Measurements from ENCODE around the gene RRAD. TPM values are rescaled to one million over a fixed set of nuclear protein-coding genes. Genes with fewer than 3 reads are reported as not detected.
"Not testable (repeated sequence)": the region's sequence is repeated elsewhere in the genome, so short reads cannot be mapped to it uniquely, and the experiment has no call there.

Gene RRAD
- polyA plus RNA-seq, 4 donors, result 0.83 to 10.9 (median 3.6) TPM

DNA sequence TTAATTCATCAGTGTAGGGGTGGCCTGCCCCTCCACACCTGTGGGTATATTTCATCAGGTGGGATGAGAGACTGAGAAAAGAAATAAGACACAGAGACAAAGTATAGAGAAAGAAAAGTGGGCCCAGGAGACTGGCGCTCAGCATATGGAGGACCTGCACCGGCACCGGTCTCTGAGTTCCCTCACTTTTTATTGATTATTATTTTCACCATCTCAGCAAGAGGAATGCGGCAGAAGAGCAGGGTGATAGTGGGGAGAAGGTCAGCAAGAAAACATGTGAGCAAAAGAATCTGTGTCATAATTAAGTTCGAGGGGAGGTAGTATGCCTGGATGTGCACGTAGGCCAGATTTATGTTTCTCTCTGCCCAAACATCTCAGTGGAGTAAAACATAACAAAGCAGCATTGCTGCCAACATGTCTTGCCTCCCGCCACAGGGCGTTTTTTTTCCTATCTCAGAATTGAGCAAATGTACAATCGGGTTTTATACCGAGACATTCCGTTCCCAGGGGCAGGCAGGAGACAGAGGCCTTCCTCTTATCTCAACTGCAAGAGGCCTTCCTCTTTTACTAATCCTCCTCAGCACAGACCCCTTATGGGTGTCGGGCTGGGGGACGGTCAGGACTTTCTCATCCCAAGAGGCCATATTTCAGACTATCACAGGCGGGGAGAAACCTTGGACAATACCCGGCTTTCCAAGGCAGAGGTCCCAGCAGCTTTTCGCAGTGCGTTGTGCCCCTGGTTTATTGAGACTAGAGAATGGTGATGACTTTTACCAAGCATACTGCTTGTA lies 30.2 kb upstream of the RRAD start:
- not testable (repeated sequence) for H3K36me3 ChIP-seq (ENCODE audit: control insufficient read depth in 3 of 3, insufficient read depth in 2 of 3, low read depth in 1 of 3, low read length in 3 of 3); H3K4me3 ChIP-seq (ENCODE audit: low read depth in 1 of 3, low read length in 3 of 3); H3K9me3 ChIP-seq (ENCODE audit: control insufficient read depth in 2 of 2, insufficient read depth in 1 of 2, low read depth in 1 of 2, low read length in 1 of 2); FAIRE-seq; H3K27me3 ChIP-seq (ENCODE audit: control insufficient read depth in 3 of 3, insufficient read depth in 3 of 3, low read length in 3 of 3)
- 31 to 60% (median 51%) methylated on average over 17 of the region's 17 CpGs for WGBS, 3 donors
- peak in 1 of 2 donors; percentile 49 for DNase-seq
- H3K4me1 ChIP-seq (ENCODE audit: control insufficient read depth in 3 of 3, insufficient read depth in 2 of 3, low read depth in 1 of 3, low read length in 2 of 3), result peaks cover 0 to 42% (median 0%) of the 10 kb centered on the region in 3 donors
- peak overlapping the region in 2 of 3 donors; percentile 27 to 53 for H3K27ac ChIP-seq (ENCODE audit: low read depth in 1 of 3, low read length in 2 of 3)

DNA sequence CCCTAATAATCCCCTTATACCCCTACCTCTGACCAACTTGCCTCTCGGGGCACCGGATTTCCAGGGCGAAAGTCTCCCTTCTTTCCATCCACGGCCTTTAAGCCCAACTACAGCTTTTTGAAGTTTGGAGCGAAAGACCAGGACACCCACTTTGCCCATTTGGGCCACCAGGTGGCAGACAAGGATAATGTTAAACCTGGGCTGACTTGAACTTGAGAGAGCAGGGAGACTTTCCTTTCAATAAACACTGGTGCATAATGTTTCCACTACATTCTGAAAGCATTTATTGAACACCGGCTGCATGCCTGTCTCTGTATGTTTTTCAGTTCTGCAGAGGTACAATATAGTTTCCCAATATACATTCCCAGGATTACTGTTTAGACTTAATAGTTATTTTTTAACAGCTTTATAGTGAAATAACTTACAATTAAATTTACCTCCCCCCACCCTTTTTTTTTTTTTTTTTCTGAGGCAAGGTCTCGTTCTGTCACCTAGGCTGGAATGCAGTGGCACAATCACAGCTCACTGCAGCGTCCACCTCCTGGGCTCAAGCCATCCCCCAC lies 28.8 kb upstream of the RRAD start:
- peaks cover 0 to 9% (median 7%) of the 10 kb centered on the region in 3 donors for H3K27me3 ChIP-seq (ENCODE audit: control insufficient read depth in 3 of 3, insufficient read depth in 3 of 3, low read length in 3 of 3)
- no peaks in the 10 kb centered on the region for H3K36me3 ChIP-seq (ENCODE audit: control insufficient read depth in 3 of 3, insufficient read depth in 2 of 3, low read depth in 1 of 3, low read length in 3 of 3)
- no peak for FAIRE-seq
- peak; percentile 91 to 92 for DNase-seq
- peak overlapping the region; percentile 45 to 87 (median 87) for H3K27ac ChIP-seq (ENCODE audit: low read depth in 1 of 3, low read length in 2 of 3)
- no peaks in the 10 kb centered on the region for H3K9me3 ChIP-seq (ENCODE audit: control insufficient read depth in 2 of 2, insufficient read depth in 1 of 2, low read depth in 1 of 2, low read length in 1 of 2)
- H3K4me3 ChIP-seq (ENCODE audit: low read depth in 1 of 3, low read length in 3 of 3), result no peak overlapping the region
- 11 to 23% (median 13%) methylated on average over 8 of the region's 8 CpGs for WGBS, 3 donors
- H3K4me1 ChIP-seq (ENCODE audit: control insufficient read depth in 3 of 3, insufficient read depth in 2 of 3, low read depth in 1 of 3, low read length in 2 of 3), result peaks cover 0 to 49% (median 0%) of the 10 kb centered on the region in 3 donors

DNA sequence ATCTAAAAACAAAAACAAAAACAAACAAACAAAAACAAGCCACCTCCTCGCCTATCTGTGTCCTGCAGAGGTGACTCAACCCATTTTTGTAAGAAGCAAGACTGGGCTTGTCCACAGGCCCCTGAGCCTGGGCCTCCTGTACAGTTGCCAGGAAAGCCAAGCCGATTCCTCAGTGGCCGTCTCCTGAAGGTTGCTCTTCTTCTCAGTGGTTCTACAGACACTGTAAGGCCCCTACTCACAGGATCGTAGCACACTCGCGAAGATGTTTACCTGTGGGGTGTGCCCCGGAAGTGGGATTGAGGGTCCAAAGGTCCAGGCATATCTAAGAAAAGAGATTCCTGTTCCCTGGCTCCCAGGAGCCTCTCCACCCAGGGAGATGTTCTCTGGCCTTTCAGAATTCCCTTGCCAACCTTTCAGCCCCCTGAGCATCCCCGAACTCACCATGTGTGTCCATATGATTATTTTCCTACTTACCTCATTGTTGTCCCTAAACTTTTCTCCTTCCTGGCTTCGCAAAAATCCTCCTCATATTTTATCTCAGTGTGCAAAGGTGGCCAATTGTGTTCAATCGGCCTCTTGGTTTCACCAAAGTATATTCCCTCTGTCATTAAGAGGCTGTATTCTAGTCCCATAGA lies 28.2 kb upstream of the RRAD start:
- Histone ChIP-seq H3K9me3 (ENCODE audit: control insufficient read depth in 2 of 2, insufficient read depth in 1 of 2, low read depth in 1 of 2, low read length in 1 of 2) (no peaks in the 10 kb centered on the region), H3K27ac (ENCODE audit: low read depth in 1 of 3, low read length in 2 of 3) (peak overlapping the region; percentile 45 to 89 (median 87)), H3K4me3 (ENCODE audit: low read depth in 1 of 3, low read length in 3 of 3) (no peak overlapping the region), H3K27me3 (ENCODE audit: control insufficient read depth in 3 of 3, insufficient read depth in 3 of 3, low read length in 3 of 3) (peaks cover 0 to 15% (median 7%) of the 10 kb centered on the region in 3 donors), H3K4me1 (ENCODE audit: control insufficient read depth in 3 of 3, insufficient read depth in 2 of 3, low read depth in 1 of 3, low read length in 2 of 3) (peaks cover 0 to 55% (median 0%) of the 10 kb centered on the region in 3 donors), H3K36me3 (ENCODE audit: control insufficient read depth in 3 of 3, insufficient read depth in 2 of 3, low read depth in 1 of 3, low read length in 3 of 3) (no peaks in the 10 kb centered on the region)
- peak; percentile 90 for DNase-seq
- no peak for FAIRE-seq
- WGBS, 3 donors, result 15 to 62% (median 28%) methylated on average over 10 of the region's 10 CpGs

DNA sequence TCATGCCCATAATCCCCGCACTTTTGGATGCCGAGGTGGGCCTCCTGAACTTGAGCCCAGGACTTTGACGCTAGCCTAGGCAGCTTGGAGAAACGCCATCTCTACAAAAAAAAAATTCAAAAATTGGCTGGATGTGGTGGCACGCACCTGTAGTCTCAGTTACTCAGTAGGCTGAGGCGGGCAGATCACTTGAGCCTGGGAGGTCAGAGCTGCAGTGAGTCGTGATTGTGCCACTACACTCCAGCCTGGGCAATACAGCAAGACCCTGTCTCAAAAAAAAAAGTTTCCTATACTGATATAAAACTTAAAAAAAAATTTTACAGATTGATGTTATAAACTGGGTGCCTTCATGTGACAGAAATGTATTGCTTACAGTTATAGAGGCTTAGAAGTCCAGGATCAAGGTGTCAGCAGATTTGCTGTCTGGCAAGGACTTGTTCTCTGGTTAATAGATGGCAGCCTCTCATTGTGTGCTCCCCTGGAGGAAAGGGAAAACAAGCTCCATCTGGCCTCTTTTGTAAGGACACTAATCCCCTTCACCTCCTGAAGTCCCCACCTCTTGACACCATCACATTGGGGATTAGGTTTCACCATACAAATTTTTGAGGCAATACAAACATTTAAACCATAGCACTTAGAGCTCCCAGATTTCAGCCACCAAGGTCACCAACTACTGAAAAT lies 27.2 kb upstream of the RRAD start:
- WGBS, 3 donors, result 88 to 90% (median 89%) methylated on average over 7 of the region's 7 CpGs
- Histone ChIP-seq H3K4me3 (ENCODE audit: low read depth in 1 of 3, low read length in 3 of 3) (no peak overlapping the region), H3K27me3 (ENCODE audit: control insufficient read depth in 3 of 3, insufficient read depth in 3 of 3, low read length in 3 of 3) (peaks cover 0 to 22% (median 7%) of the 10 kb centered on the region in 3 donors), H3K27ac (ENCODE audit: low read depth in 1 of 3, low read length in 2 of 3) (peak overlapping the region in 2 of 3 donors; percentile 87 to 89), H3K9me3 (ENCODE audit: control insufficient read depth in 2 of 2, insufficient read depth in 1 of 2, low read depth in 1 of 2, low read length in 1 of 2) (no peaks in the 10 kb centered on the region), H3K36me3 (ENCODE audit: control insufficient read depth in 3 of 3, insufficient read depth in 2 of 3, low read depth in 1 of 3, low read length in 3 of 3) (no peaks in the 10 kb centered on the region), H3K4me1 (ENCODE audit: control insufficient read depth in 3 of 3, insufficient read depth in 2 of 3, low read depth in 1 of 3, low read length in 2 of 3) (peaks cover 0 to 61% (median under 1%) of the 10 kb centered on the region in 3 donors)
- FAIRE-seq (no peak), DNase-seq (peak in 1 of 2 donors; percentile 45)

DNA sequence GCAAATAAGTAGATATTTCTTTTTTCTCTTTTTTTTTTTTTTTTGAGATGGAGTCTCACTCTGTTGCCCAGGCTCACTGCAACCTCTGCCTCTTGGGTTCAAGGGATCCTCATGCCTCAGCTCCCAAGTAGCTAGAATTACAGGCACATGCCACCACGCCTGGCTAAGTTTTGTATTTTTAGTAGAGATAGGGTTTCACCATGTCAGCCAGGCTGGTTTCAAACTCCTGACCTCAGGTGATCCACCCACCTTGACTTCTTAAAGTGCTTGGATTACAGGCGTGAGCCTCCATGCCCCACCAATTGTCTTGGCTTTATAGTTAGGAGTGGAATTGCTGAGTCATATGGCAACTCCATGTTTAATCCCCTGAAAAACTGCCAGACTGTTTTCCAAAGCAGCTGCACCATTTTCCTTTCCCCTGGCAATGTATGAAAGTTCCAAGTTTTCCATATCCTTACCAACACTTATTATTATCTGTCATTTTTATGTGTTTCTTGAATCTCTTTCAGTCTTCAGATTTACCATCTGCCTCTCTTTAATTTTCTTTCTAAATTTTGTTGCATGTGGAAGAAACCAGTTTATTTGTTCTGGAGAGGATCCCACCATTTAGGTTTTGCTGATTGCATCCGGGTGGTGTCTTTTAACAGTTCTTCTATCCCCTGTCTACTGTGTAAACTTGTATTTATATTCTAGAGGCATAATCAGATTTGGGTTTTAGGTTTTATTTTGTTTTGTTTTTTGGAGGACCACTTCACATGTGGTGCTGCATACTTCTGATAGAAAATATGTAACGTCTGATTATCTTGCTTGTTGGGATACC lies 25.8 kb upstream of the RRAD start:
- H3K27ac ChIP-seq (ENCODE audit: low read depth in 1 of 3, low read length in 2 of 3), result no peak overlapping the region
- H3K4me3 ChIP-seq (ENCODE audit: low read depth in 1 of 3, low read length in 3 of 3), result no peak overlapping the region
- H3K36me3 ChIP-seq (ENCODE audit: control insufficient read depth in 3 of 3, insufficient read depth in 2 of 3, low read depth in 1 of 3, low read length in 3 of 3), result no peaks in the 10 kb centered on the region
- H3K4me1 ChIP-seq (ENCODE audit: control insufficient read depth in 3 of 3, insufficient read depth in 2 of 3, low read depth in 1 of 3, low read length in 2 of 3), result peaks cover 0 to 51% (median 1%) of the 10 kb centered on the region in 3 donors
- H3K9me3 ChIP-seq (ENCODE audit: control insufficient read depth in 2 of 2, insufficient read depth in 1 of 2, low read depth in 1 of 2, low read length in 1 of 2), result no peaks in the 10 kb centered on the region
- WGBS, 3 donors, result 85 to 87% (median 87%) methylated on average over 4 of the region's 4 CpGs
- FAIRE-seq (no peak), DNase-seq (no peak)
- peaks cover 0 to 22% (median 7%) of the 10 kb centered on the region in 3 donors for H3K27me3 ChIP-seq (ENCODE audit: control insufficient read depth in 3 of 3, insufficient read depth in 3 of 3, low read length in 3 of 3)

DNA sequence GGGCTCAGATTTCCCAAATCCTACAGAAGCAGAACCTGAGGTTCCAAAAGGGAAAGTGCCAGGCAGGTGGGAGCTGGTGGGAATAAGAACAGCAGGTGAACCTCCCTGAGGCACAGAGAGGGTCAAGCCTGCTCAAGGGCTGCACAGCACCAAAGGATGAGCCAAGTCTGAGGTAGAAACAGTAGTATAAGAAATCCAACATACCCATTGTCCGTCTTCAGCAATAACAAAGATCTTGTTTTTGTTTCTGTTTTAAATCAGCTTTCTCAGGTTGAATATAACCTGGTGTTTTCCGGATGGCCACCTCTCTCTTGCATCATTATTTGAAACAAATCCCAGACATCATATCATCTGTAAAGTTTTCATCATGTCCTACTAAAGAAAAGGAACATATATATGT lies 25.1 kb upstream of the RRAD start:
- 51 to 75% (median 73%) methylated on average over 2 of the region's 2 CpGs for WGBS, 3 donors
- DNase-seq, result no peak
- Histone ChIP-seq H3K9me3 (ENCODE audit: control insufficient read depth in 2 of 2, insufficient read depth in 1 of 2, low read depth in 1 of 2, low read length in 1 of 2) (no peaks in the 10 kb centered on the region), H3K27ac (ENCODE audit: low read depth in 1 of 3, low read length in 2 of 3) (no peak overlapping the region), H3K4me1 (ENCODE audit: control insufficient read depth in 3 of 3, insufficient read depth in 2 of 3, low read depth in 1 of 3, low read length in 2 of 3) (peaks cover 0 to 49% (median 1%) of the 10 kb centered on the region in 3 donors), H3K36me3 (ENCODE audit: control insufficient read depth in 3 of 3, insufficient read depth in 2 of 3, low read depth in 1 of 3, low read length in 3 of 3) (no peaks in the 10 kb centered on the region), H3K27me3 (ENCODE audit: control insufficient read depth in 3 of 3, insufficient read depth in 3 of 3, low read length in 3 of 3) (peaks cover 0 to 22% (median 7%) of the 10 kb centered on the region in 3 donors), H3K4me3 (ENCODE audit: low read depth in 1 of 3, low read length in 3 of 3) (no peak overlapping the region)
- no peak for FAIRE-seq

DNA sequence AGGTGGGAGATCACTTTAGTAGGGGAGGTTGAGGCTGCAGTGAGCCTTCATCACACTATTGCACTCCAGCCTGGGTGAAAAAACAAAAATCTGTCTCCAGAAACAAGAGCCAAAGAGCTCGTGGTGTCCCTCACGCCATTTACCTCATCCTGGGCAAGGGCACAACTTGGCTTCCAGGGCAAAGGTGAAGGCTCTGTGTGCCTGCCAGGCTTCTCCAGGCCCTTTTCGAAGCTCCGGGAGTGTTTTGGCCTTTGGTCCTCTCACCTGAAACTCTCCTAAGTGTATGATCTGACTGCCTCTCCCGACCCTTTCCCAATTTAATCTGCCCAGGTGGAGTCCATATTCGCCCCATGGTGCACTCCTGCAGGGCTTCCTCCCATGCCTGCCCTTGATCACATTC lies 24.1 kb upstream of the RRAD start:
- peak overlapping the region in 1 of 3 donors; percentile 35 for H3K27ac ChIP-seq (ENCODE audit: low read depth in 1 of 3, low read length in 2 of 3)
- FAIRE-seq, result no peak
- 31 to 56% (median 35%) methylated on average over 6 of the region's 6 CpGs for WGBS, 3 donors

More for the DNA sequence above, 24.1 kb upstream of the RRAD start:
- H3K9me3 ChIP-seq (ENCODE audit: control insufficient read depth in 2 of 2, insufficient read depth in 1 of 2, low read depth in 1 of 2, low read length in 1 of 2), result no peaks in the 10 kb centered on the region
- H3K4me3 ChIP-seq (ENCODE audit: low read depth in 1 of 3, low read length in 3 of 3), result no peak overlapping the region
- peaks cover 0 to 1% (median 0%) of the 10 kb centered on the region in 3 donors for H3K36me3 ChIP-seq (ENCODE audit: control insufficient read depth in 3 of 3, insufficient read depth in 2 of 3, low read depth in 1 of 3, low read length in 3 of 3)
- H3K4me1 ChIP-seq (ENCODE audit: control insufficient read depth in 3 of 3, insufficient read depth in 2 of 3, low read depth in 1 of 3, low read length in 2 of 3), result peaks cover 0 to 40% (median 1%) of the 10 kb centered on the region in 3 donors
- peaks cover 0 to 22% (median 7%) of the 10 kb centered on the region in 3 donors for H3K27me3 ChIP-seq (ENCODE audit: control insufficient read depth in 3 of 3, insufficient read depth in 3 of 3, low read length in 3 of 3)
- peak in 1 of 2 donors; percentile 69 for DNase-seq
